UCSD-AML1 (cell line): ENCODE results near the gene AFF1.
"Not testable (repeated sequence)": the region's sequence is repeated elsewhere in the genome, so short reads cannot be mapped to it uniquely, and the experiment has no call there.

Source experiments
- DNase-seq: peaks from one replicate; lab custom pipeline; 2025; ENCODE audit not compliant: unreplicated experiment; lab: John Stamatoyannopoulos, UW

Gene AFF1

GRCh38 chr4:87010192-87010591 lies 75.4 kb downstream of the AFF1 start:
- no peak for DNase-seq

GRCh38 chr4:87011340-87012034 lies 76.7 kb downstream of the AFF1 start:
- no peak for DNase-seq

DNA sequence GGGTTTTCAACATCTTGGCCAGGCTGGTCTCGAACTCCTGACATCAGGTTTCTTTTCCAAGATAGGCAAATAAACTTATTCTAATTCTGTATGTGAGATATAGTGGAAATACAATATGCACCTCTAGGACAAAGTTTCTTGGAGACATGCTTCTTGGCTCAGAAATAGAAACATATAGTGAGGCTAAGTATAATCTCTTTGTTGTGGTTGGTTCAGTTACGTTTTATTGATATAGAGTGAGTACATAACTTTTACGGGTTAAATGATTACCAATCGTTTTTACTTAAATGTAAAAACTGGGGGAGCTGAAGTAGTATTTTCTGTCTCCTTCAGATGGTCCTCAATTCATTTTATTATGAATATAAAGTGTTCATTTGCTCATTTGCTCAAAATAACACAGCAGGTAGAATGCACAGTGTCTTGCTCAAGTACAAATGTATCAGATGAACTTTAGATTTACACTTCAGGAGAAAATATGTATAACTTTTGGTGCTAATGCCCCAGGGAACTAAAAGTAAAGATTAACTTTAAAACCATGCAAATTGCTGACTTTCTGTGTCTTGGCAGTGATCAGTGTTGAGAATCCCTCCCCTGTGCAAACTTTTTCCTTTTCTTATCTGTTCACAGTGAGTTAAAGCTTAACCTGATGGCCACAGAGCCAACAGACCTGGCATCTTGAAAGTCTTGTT lies 77.6 kb downstream of the AFF1 start:
- DNase-seq: no peak

GRCh38 chr4:87012954-87013308 lies 78.1 kb downstream of the AFF1 start:
- not testable (repeated sequence) for DNase-seq

DNA sequence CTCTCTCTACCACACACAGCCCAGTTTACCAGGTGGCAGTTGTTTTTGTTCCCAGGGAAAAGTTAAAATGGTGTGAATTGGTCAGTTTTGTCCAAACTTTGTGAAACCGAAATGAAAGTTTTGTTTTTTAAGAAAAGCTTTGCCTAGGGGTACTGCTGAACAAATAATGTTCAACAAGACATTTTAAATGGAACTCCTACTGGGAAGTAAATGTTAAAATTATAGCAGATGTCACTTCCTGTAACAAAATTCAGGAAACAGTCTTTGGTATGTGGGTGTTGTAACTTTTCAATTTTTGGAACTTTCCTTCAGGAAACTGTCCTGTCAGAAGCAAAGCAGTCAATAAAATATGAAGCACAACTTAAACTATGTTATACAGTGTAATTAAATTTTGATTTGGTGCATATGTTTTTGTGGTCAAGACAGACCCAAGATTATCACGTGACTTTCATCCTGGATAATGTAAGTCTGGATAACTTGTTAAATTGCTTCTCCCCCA lies 79.5 kb downstream of the AFF1 start:
- DNase-seq: no peak

DNA sequence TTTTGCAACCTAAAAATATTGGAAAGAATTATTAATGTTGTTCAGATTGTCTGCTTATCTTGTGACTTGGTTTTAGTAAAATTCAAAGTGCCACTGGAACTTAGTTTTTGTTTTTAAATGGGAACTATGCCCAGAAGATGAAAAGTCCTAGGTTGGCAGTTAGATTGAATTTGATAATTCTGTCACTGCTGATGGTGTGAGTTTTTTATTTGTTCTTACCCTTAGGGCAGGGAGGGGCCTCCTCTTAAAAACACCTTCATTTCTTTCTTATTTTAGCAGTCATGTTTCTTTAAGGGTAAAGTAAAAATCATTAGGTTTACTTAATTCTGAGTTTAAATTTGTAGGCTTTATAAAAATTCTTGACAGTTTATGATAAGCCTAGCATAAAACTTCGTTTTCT lies 80.6 kb downstream of the AFF1 start:
- DNase-seq: no peak

GRCh38 chr4:87017580-87018342 lies 83.0 kb downstream of the AFF1 start:
- no peak for DNase-seq

GRCh38 chr4:87018753-87019152 lies 83.9 kb downstream of the AFF1 start:
- DNase-seq: no peak

GRCh38 chr4:87019246-87019791 lies 84.5 kb downstream of the AFF1 start:
- DNase-seq: no peak

- DNase-seq: no peak
Measured at GRCh38 chr4:87019898-87020297, 85.1 kb downstream of the AFF1 start.

GRCh38 chr4:87024201-87024600 lies 89.4 kb downstream of the AFF1 start:
- no peak for DNase-seq

- no peak for DNase-seq
Measured at GRCh38 chr4:87025023-87025613, 90.3 kb downstream of the AFF1 start.

DNA sequence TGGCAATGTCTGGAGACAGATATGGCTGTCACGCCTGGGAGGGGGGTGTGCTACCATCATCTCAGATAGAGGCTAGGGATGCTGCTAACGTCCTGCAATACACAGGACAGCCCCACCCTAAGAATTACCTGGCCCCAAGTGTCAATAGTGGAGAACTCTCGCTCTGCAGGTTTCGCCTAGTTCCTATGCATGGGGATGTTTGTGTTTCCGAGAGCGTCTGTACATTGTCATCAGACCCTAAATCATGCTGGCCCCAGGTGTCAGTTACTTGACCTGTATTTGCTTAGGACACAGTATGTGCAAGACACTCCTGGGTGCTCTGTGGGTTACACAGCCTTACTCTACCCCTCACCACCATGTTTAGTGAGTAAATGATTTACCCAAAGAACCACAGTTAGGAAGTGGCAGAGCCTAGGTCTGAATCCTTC lies 90.8 kb downstream of the AFF1 start:
- DNase-seq: no peak

GRCh38 chr4:87026800-87027495 lies 92.1 kb downstream of the AFF1 start:
- DNase-seq: no peak

GRCh38 chr4:87029356-87029755 lies 94.5 kb downstream of the AFF1 start:
- DNase-seq: no peak

GRCh38 chr4:87030124-87030523 lies 95.3 kb downstream of the AFF1 start:
- DNase-seq: no peak

GRCh38 chr4:87030755-87031441 lies 96.1 kb downstream of the AFF1 start:
- DNase-seq: peak; percentile 27

GRCh38 chr4:87031920-87032319 lies 97.1 kb downstream of the AFF1 start:
- DNase-seq: no peak

DNA sequence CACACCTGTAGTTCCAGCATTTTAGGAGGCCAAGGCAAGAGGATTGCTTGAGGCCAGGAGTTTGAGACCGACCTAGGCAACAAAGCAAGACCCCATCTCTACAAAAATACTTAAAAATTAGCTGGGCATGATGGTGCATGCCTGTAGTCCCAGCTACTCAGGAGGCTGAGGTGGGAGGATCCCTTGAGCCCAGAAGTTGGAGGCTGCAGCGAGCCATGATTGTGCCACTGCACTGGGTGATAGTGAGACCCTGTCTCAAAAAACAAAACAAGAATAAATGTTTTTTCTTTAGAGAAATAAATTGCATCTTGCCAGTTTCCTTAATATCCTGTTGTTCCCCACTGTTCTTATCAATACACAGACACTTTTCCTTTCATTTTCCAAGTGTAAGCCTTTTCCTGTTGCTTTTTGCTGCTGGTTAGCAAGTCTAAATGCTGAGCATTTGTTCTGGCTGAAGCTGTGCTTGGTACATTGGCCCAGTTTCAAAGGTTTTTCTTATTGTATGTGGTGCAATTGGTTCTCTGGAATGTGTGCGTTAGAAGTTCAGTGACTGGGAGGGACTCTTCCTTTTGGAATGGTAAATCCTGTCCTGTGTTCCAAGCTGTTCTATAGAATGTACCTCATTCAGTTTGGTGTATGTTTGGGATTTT lies 98.2 kb downstream of the AFF1 start:
- DNase-seq: no peak

- DNase-seq: no peak
Measured at GRCh38 chr4:87033902-87034301, 99.1 kb downstream of the AFF1 start.
